ENCODE data around the gene HPCAL1.
"Not testable (repeated sequence)": the region's sequence is repeated elsewhere in the genome, so short reads cannot be mapped to it uniquely, and the experiment has no call there.

The HPCAL1 gene

GRCh38 chr2:10284108-10284870 lies 18.4 kb upstream of the HPCAL1 start:
- H3K4me3 Mint-ChIP-seq: no peak overlapping the region
- no peak for DNase-seq

GRCh38 chr2:10285191-10285555 lies 17.5 kb upstream of the HPCAL1 start:
- Mint-ChIP-seq H3K4me3 (no peak overlapping the region), H3K4me1 (ENCODE audit: low read depth in 2 of 2) (peaks cover 0 to 5% of the 10 kb centered on the region in 2 donors), H3K36me3 (ENCODE audit: insufficient read depth) (no peaks in the 10 kb centered on the region), H3K27ac (no peak overlapping the region), H3K9me3 (no peaks in the 10 kb centered on the region), H3K27me3 (no peaks in the 10 kb centered on the region)
- DNase-seq (no peak), ATAC-seq (replicated peaks) (no peak)

More at GRCh38 chr2:10284108-10284870, 18.4 kb upstream of the HPCAL1 start:
- peaks cover 0 to 7% of the 10 kb centered on the region in 2 donors for H3K4me1 Mint-ChIP-seq (ENCODE audit: low read depth in 2 of 2)
- no peaks in the 10 kb centered on the region for H3K36me3 Mint-ChIP-seq (ENCODE audit: insufficient read depth)
- ATAC-seq (replicated peaks): no peak
- no peaks in the 10 kb centered on the region for H3K9me3 Mint-ChIP-seq
- no peaks in the 10 kb centered on the region for H3K27me3 Mint-ChIP-seq
- no peak overlapping the region for H3K27ac Mint-ChIP-seq

GRCh38 chr2:10285556-10286198 lies 17.0 kb upstream of the HPCAL1 start:
- H3K4me3 Mint-ChIP-seq: no peak overlapping the region
- DNase-seq (no peak), ATAC-seq (replicated peaks) (no peak)
- no peaks in the 10 kb centered on the region for H3K27me3 Mint-ChIP-seq
- no peaks in the 10 kb centered on the region for H3K36me3 Mint-ChIP-seq (ENCODE audit: insufficient read depth)
- peaks cover 0 to 5% of the 10 kb centered on the region in 2 donors for H3K4me1 Mint-ChIP-seq (ENCODE audit: low read depth in 2 of 2)
- no peaks in the 10 kb centered on the region for H3K9me3 Mint-ChIP-seq
- H3K27ac Mint-ChIP-seq: no peak overlapping the region

GRCh38 chr2:10286216-10287037 lies 16.3 kb upstream of the HPCAL1 start:
- Mint-ChIP-seq H3K4me3 (no peak overlapping the region), H3K4me1 (ENCODE audit: low read depth in 2 of 2) (peaks cover 0 to 5% of the 10 kb centered on the region in 2 donors), H3K27ac (no peak overlapping the region), H3K36me3 (ENCODE audit: insufficient read depth) (no peaks in the 10 kb centered on the region), H3K27me3 (no peaks in the 10 kb centered on the region), H3K9me3 (no peaks in the 10 kb centered on the region)
- ATAC-seq (replicated peaks) (no peak), DNase-seq (no peak)

- no peak overlapping the region for H3K4me3 Mint-ChIP-seq
- no peaks in the 10 kb centered on the region for H3K27me3 Mint-ChIP-seq
- no peaks in the 10 kb centered on the region for H3K36me3 Mint-ChIP-seq (ENCODE audit: insufficient read depth)
- peak overlapping the region in 1 of 2 donors; percentile 7 for H3K27ac Mint-ChIP-seq
- H3K4me1 Mint-ChIP-seq (ENCODE audit: low read depth in 2 of 2): peaks cover 0 to 5% of the 10 kb centered on the region in 2 donors
- no peak for DNase-seq
- no peaks in the 10 kb centered on the region for H3K9me3 Mint-ChIP-seq
- ATAC-seq (replicated peaks): no peak
Observed at GRCh38 chr2:10287761-10288160, 14.9 kb upstream of the HPCAL1 start.

- no peaks in the 10 kb centered on the region for H3K36me3 Mint-ChIP-seq (ENCODE audit: insufficient read depth)
- no peak overlapping the region for H3K27ac Mint-ChIP-seq
- DNase-seq: no peak
- H3K9me3 Mint-ChIP-seq: no peaks in the 10 kb centered on the region
- peaks cover 0 to 3% of the 10 kb centered on the region in 2 donors for H3K4me1 Mint-ChIP-seq (ENCODE audit: low read depth in 2 of 2)
- ATAC-seq (replicated peaks): no peak
- H3K4me3 Mint-ChIP-seq: no peak overlapping the region
- H3K27me3 Mint-ChIP-seq: no peaks in the 10 kb centered on the region
Observed at GRCh38 chr2:10288606-10289005, 14.1 kb upstream of the HPCAL1 start.

GRCh38 chr2:10289352-10289751 lies 13.4 kb upstream of the HPCAL1 start:
- H3K4me1 Mint-ChIP-seq (ENCODE audit: low read depth in 2 of 2): peaks cover 0 to 2% of the 10 kb centered on the region in 2 donors
- no peak overlapping the region for H3K4me3 Mint-ChIP-seq
- no peak overlapping the region for H3K27ac Mint-ChIP-seq
- H3K9me3 Mint-ChIP-seq: no peaks in the 10 kb centered on the region
- H3K27me3 Mint-ChIP-seq: no peaks in the 10 kb centered on the region
- DNase-seq (no peak), ATAC-seq (replicated peaks) (no peak)
- no peaks in the 10 kb centered on the region for H3K36me3 Mint-ChIP-seq (ENCODE audit: insufficient read depth)

- H3K36me3 Mint-ChIP-seq (ENCODE audit: insufficient read depth): no peaks in the 10 kb centered on the region
- ATAC-seq (replicated peaks) (no peak), DNase-seq (no peak)
- H3K27me3 Mint-ChIP-seq: no peaks in the 10 kb centered on the region
- no peaks in the 10 kb centered on the region for H3K9me3 Mint-ChIP-seq
- H3K4me1 Mint-ChIP-seq (ENCODE audit: low read depth in 2 of 2): peaks cover 0 to 2% of the 10 kb centered on the region in 2 donors
- no peak overlapping the region for H3K27ac Mint-ChIP-seq
- no peak overlapping the region for H3K4me3 Mint-ChIP-seq
Observed at GRCh38 chr2:10289891-10290290, 12.8 kb upstream of the HPCAL1 start.

GRCh38 chr2:10291376-10291775 lies 11.3 kb upstream of the HPCAL1 start:
- not testable (repeated sequence) for H3K4me3 Mint-ChIP-seq; DNase-seq; H3K27ac Mint-ChIP-seq; ATAC-seq (replicated peaks); H3K27me3 Mint-ChIP-seq; H3K9me3 Mint-ChIP-seq; H3K4me1 Mint-ChIP-seq (ENCODE audit: low read depth in 2 of 2); H3K36me3 Mint-ChIP-seq (ENCODE audit: insufficient read depth)

GRCh38 chr2:10292033-10292432 lies 10.7 kb upstream of the HPCAL1 start:
- H3K27me3 Mint-ChIP-seq: no peaks in the 10 kb centered on the region
- DNase-seq (no peak), ATAC-seq (replicated peaks) (no peak)
- H3K27ac Mint-ChIP-seq: no peak overlapping the region
- no peaks in the 10 kb centered on the region for H3K9me3 Mint-ChIP-seq
- H3K4me3 Mint-ChIP-seq: no peak overlapping the region
- no peaks in the 10 kb centered on the region for H3K4me1 Mint-ChIP-seq (ENCODE audit: low read depth in 2 of 2)
- no peaks in the 10 kb centered on the region for H3K36me3 Mint-ChIP-seq (ENCODE audit: insufficient read depth)

GRCh38 chr2:10293603-10294002 lies 9.1 kb upstream of the HPCAL1 start:
- H3K27me3 Mint-ChIP-seq: no peaks in the 10 kb centered on the region
- peaks cover 6 to 10% of the 10 kb centered on the region in 2 donors for H3K4me1 Mint-ChIP-seq (ENCODE audit: low read depth in 2 of 2)
- H3K36me3 Mint-ChIP-seq (ENCODE audit: insufficient read depth): no peaks in the 10 kb centered on the region
- no peak for ATAC-seq (replicated peaks)
- no peak for DNase-seq
- H3K9me3 Mint-ChIP-seq: no peaks in the 10 kb centered on the region
- H3K27ac Mint-ChIP-seq: no peak overlapping the region
- H3K4me3 Mint-ChIP-seq: no peak overlapping the region

- Mint-ChIP-seq H3K36me3 (ENCODE audit: insufficient read depth) (no peaks in the 10 kb centered on the region), H3K9me3 (no peaks in the 10 kb centered on the region), H3K27me3 (no peaks in the 10 kb centered on the region), H3K4me3 (no peak overlapping the region), H3K4me1 (ENCODE audit: low read depth in 2 of 2) (peaks cover 6 to 10% of the 10 kb centered on the region in 2 donors), H3K27ac (no peak overlapping the region)
- no peak for ATAC-seq (replicated peaks)
- DNase-seq: no peak
Observed at GRCh38 chr2:10294077-10294476, 8.6 kb upstream of the HPCAL1 start.

GRCh38 chr2:10295649-10296048 lies 7.1 kb upstream of the HPCAL1 start:
- H3K27me3 Mint-ChIP-seq; H3K9me3 Mint-ChIP-seq; ATAC-seq (replicated peaks); H3K27ac Mint-ChIP-seq; H3K4me3 Mint-ChIP-seq; DNase-seq; H3K36me3 Mint-ChIP-seq (ENCODE audit: insufficient read depth): not testable (repeated sequence)
- H3K4me1 Mint-ChIP-seq (ENCODE audit: low read depth in 2 of 2): peaks cover 7 to 10% of the 10 kb centered on the region in 2 donors
